HepG2 (cell line): Measurements from ENCODE around the gene FANCG. TPM values are rescaled to one million over a fixed set of nuclear protein-coding genes. Genes with fewer than 3 reads are reported as not detected.

Experiments used
- ARNT ChIP-seq: fragments of 450-650 bp; IDR thresholded peaks from 2 replicates; pipeline ENCODE4 v1.6.1; 2017
- CCDC6 ChIP-seq: sonication (generic); formaldehyde crosslinking; IDR thresholded peaks from 2 replicates; pipeline ENCODE4 v1.8.1; 2022; ENCODE audit warnings: mild to moderate bottlenecking, missing genetic modification reagents, moderate library complexity
- CREB3 ChIP-seq: sonication (generic); formaldehyde crosslinking; IDR thresholded peaks from 2 replicates; pipeline ENCODE4 v1.5.0; 2020; ENCODE audit warnings: missing genetic modification reagents
- KLF9 ChIP-seq: IDR thresholded peaks from 2 replicates; pipeline ENCODE4 v1.6.1; 2016; ENCODE audit warnings: low read depth
- NR2F1 ChIP-seq, 2 experiments: fragments of 450-650 bp in 1 of 2; formaldehyde crosslinking in 1 of 2; IDR thresholded peaks; 2 replicates each; pipeline versions ENCODE4 v1.5.0 to v1.6.1; 2016 to 2020; ENCODE audit warnings: mild to moderate bottlenecking in 1 of 2, missing compliant biosample characterization in 1 of 2, missing genetic modification reagents in 1 of 2, moderate library complexity in 1 of 2
- PAWR ChIP-seq: sonication (generic); formaldehyde crosslinking; IDR thresholded peaks from 2 replicates; pipeline ENCODE4 v1.4.0; 2020; ENCODE audit warnings: missing genetic modification reagents, mild to moderate bottlenecking, borderline replicate concordance
- PAXIP1 ChIP-seq: sonication (generic); formaldehyde crosslinking; conservative IDR thresholded peaks from 2 replicates; pipeline ENCODE4 v1.4.0; 2020; ENCODE audit warnings: mild to moderate bottlenecking, missing genetic modification reagents, moderate library complexity
- POLR2AphosphoS5 ChIP-seq: IDR thresholded peaks from 2 replicates; pipeline ENCODE4 v1.6.1; 2012; ENCODE audit warnings: low read depth, low read length
- RCOR2 ChIP-seq: IDR thresholded peaks from 2 replicates; pipeline ENCODE4 v1.6.1; 2016; ENCODE audit warnings: missing biosample characterization, missing genetic modification reagents
- SSRP1 ChIP-seq: IDR thresholded peaks from 2 replicates; pipeline ENCODE4 v1.6.1; 2016; ENCODE audit warnings: control low read depth
- TRAFD1 ChIP-seq: sonication (generic); formaldehyde crosslinking; IDR thresholded peaks from 2 replicates; pipeline ENCODE4 v1.5.1; 2020; ENCODE audit warnings: missing genetic modification reagents, mild to moderate bottlenecking, borderline replicate concordance
- ZMAT5 ChIP-seq: sonication (generic); formaldehyde crosslinking; IDR thresholded peaks from 2 replicates; pipeline ENCODE4 v1.5.0; 2020; ENCODE audit warnings: mild to moderate bottlenecking, low read depth, missing genetic modification reagents, borderline replicate concordance
- ZNF225 ChIP-seq: sonication (generic); formaldehyde crosslinking; IDR thresholded peaks from 2 replicates; pipeline ENCODE4 v1.4.0; 2020; ENCODE audit warnings: mild to moderate bottlenecking, missing genetic modification reagents
- ZNF329 ChIP-seq: sonication (generic); formaldehyde crosslinking; IDR thresholded peaks from 2 replicates; pipeline ENCODE4 v1.9.0; 2021; ENCODE audit warnings: low read depth, mild to moderate bottlenecking, missing genetic modification reagents
- ZNF367 ChIP-seq: sonication (generic); formaldehyde crosslinking; IDR thresholded peaks from 2 replicates; pipeline ENCODE4 v1.4.0; 2020; ENCODE audit warnings: missing genetic modification reagents, borderline replicate concordance
- ZNF460 ChIP-seq: sonication (generic); formaldehyde crosslinking; IDR thresholded peaks from 2 replicates; pipeline ENCODE4 v1.5.1; 2020; ENCODE audit warnings: missing genetic modification reagents, mild to moderate bottlenecking, borderline replicate concordance
- ZNF530 ChIP-seq: sonication (generic); formaldehyde crosslinking; IDR thresholded peaks from 2 replicates; pipeline ENCODE4 v1.5.0; 2020; ENCODE audit warnings: low read depth, mild to moderate bottlenecking, missing genetic modification reagents
- polyA plus RNA-seq, 8 experiments: library from polyadenylated mRNA; depleted of rRNA in 3 of 8; stranded (reverse) in 7 of 8; unstranded in 1 of 8; fragments of >200 nt; fragmentation: Illumina TruSeq in 4 of 8; extraction: Trizol in 4 of 8; gene quantifications; 2 replicates each; pipeline versions ENCODE4 v1.2.1 to v1.2.3, GENCODE V29; 2011 to 2016; ENCODE audit warnings: low read depth in 4 of 8, missing spikeins in 1 of 8, mixed read lengths in 1 of 8; ENCODE audit not compliant: insufficient read depth in 1 of 8
- total RNA-seq, 5 experiments: library from RNA; depleted of rRNA; stranded (reverse); fragments of >200 nt; fragmentation: Illumina TruSeq; extraction: Trizol; gene quantifications; 2 replicates each; pipeline ENCODE4 v1.2.3, GENCODE V29; 2016; ENCODE audit warnings: low read depth in 1 of 5
- TF ChIP-seq, protein P1 (sequence below): sonication (generic); formaldehyde crosslinking; IDR thresholded peaks from 2 replicates; pipeline ENCODE4 v1.4.0; 2020; ENCODE audit warnings: mild to moderate bottlenecking, missing genetic modification reagents

Gene FANCG
- total and polyA plus RNA-seq, 2 of the 13 experiments (the other 11 are each of a cell fraction or from before 2014, with no cell fraction given) = 14.4 to 45.1 TPM

- TF ChIP-seq ZNF329 (CRISPR knock-in tag) = no peak
- TF ChIP-seq PAWR = no peak
- no peak for TF ChIP-seq CREB3 (CRISPR knock-in tag)
- no peak for TF ChIP-seq TRAFD1 (CRISPR knock-in tag)
- TF ChIP-seq, protein P1, sequence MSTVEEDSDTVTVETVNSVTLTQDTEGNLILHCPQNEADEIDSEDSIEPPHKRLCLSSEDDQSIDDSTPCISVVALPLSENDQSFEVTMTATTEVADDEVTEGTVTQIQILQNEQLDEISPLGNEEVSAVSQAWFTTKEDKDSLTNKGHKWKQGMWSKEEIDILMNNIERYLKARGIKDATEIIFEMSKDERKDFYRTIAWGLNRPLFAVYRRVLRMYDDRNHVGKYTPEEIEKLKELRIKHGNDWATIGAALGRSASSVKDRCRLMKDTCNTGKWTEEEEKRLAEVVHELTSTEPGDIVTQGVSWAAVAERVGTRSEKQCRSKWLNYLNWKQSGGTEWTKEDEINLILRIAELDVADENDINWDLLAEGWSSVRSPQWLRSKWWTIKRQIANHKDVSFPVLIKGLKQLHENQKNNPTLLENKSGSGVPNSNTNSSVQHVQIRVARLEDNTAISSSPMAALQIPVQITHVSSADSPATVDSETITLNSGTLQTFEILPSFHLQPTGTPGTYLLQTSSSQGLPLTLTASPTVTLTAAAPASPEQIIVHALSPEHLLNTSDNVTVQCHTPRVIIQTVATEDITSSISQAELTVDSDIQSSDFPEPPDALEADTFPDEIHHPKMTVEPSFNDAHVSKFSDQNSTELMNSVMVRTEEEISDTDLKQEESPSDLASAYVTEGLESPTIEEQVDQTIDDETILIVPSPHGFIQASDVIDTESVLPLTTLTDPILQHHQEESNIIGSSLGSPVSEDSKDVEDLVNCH (CRISPR knock-in tag) = no peak
- no peak for TF ChIP-seq ZNF530 (CRISPR knock-in tag)
- TF ChIP-seq ZNF225 (CRISPR knock-in tag) = no peak
- TF ChIP-seq ZNF460 (CRISPR knock-in tag) = no peak
- no peak for TF ChIP-seq POLR2AphosphoS5
- TF ChIP-seq SSRP1 (CRISPR knock-in tag) = no peak
- no peak for TF ChIP-seq RCOR2 (CRISPR knock-in tag)
- TF ChIP-seq ZNF367 (CRISPR knock-in tag) = no peak
- no peak for TF ChIP-seq ZMAT5 (CRISPR knock-in tag)
- no peak for TF ChIP-seq CCDC6 (CRISPR knock-in tag)
- TF ChIP-seq NR2F1 (CRISPR knock-in tag; IDR thresholded peaks at IDR 0.05) = no peak
- no peak for TF ChIP-seq ARNT
- no peak for TF ChIP-seq PAXIP1 (CRISPR knock-in tag)
- peak; percentile 34; the same call in 1 of the 2 replicates for TF ChIP-seq KLF9 (CRISPR knock-in tag)
Measured at GRCh38 chr9:35111001-35111933, 31.5 kb upstream of the FANCG start (continued).
